GM23338 (cell line): ENCODE measurements around the gene LCNL1. TPM values are rescaled to one million over a fixed set of nuclear protein-coding genes. Genes with fewer than 3 reads are reported as not detected.

Experiments used
- ATAC-seq: fragments of 200-7000 bp; cut with Tn5 transposase; 3 replicates; pipeline ENCODE4 v1.9.1; 2020
- DNase-seq: peaks from one replicate; pipeline ENCODE4 v3.0.0-alpha.2; 2015; ENCODE audit warnings: low spot score
- H2AFZ ChIP-seq: fragments of 200-600 bp; sonication (generic); 2 replicates; pipeline ENCODE4 v1.8.0; 2016; ENCODE audit warnings: antibody characterized with exemption, mild to moderate bottlenecking, moderate library complexity
- H3F3A ChIP-seq: fragments of 200-600 bp; sonication (generic); replicated peaks from 2 replicates; pipeline ENCODE4 v1.8.0; 2017; ENCODE audit warnings: antibody characterized with exemption, mixed run types, low read depth
- H3K27ac ChIP-seq: fragments of 200-600 bp; sonication (generic); 2 replicates; pipeline ENCODE4 v1.6.1; 2016; ENCODE audit warnings: low read depth
- H3K27me3 ChIP-seq: fragments of 200-600 bp; sonication (generic); 2 replicates; pipeline ENCODE4 v1.8.0; 2016; ENCODE audit warnings: mild to moderate bottlenecking, mixed run types, moderate library complexity; ENCODE audit not compliant: insufficient read depth
- H3K36me3 ChIP-seq: fragments of 200-600 bp; sonication (generic); 2 replicates; pipeline ENCODE4 v1.8.0; 2016; ENCODE audit warnings: mild to moderate bottlenecking; ENCODE audit not compliant: insufficient read depth
- H3K4me1 ChIP-seq: fragments of 200-600 bp; sonication (generic); 2 replicates; pipeline ENCODE4 v1.8.0; 2016; ENCODE audit warnings: mild to moderate bottlenecking, moderate library complexity; ENCODE audit not compliant: insufficient read depth
- H3K4me2 ChIP-seq: fragments of 200-600 bp; sonication (generic); 2 replicates; pipeline ENCODE4 v1.7.1; 2017; ENCODE audit warnings: mixed run types
- H3K4me3 ChIP-seq: fragments of 200-600 bp; sonication (generic); 2 replicates; pipeline ENCODE4 v1.6.1; 2016; ENCODE audit warnings: mixed run types
- H3K79me2 ChIP-seq: fragments of 200-600 bp; sonication (generic); replicated peaks from 2 replicates; pipeline ENCODE4 v1.8.0; 2017; ENCODE audit warnings: mild to moderate bottlenecking; ENCODE audit not compliant: insufficient read depth
- H3K9me2 ChIP-seq: fragments of 200-600 bp; sonication (generic); 2 replicates; pipeline ENCODE4 v1.8.0; 2017; ENCODE audit not compliant: insufficient read depth
- H4K20me1 ChIP-seq: fragments of 200-600 bp; sonication (generic); replicated peaks from 2 replicates; pipeline ENCODE4 v1.8.0; 2017; ENCODE audit warnings: mild to moderate bottlenecking; ENCODE audit not compliant: insufficient read depth
- H3K27ac Mint-ChIP-seq: 2 replicates; pipeline ENCODE4 v1.8.0; 2020; ENCODE audit warnings: inconsistent platforms, mild to moderate bottlenecking, moderate library complexity, mixed read lengths
- H3K27me3 Mint-ChIP-seq: 3 replicates; pipeline ENCODE4 v1.8.0; 2022; ENCODE audit warnings: low read depth, mild to moderate bottlenecking, moderate library complexity, mixed read lengths, inconsistent platforms; ENCODE audit not compliant: insufficient read depth, poor library complexity
- H3K36me3 Mint-ChIP-seq: 3 replicates; pipeline ENCODE4 v1.8.0; 2021; ENCODE audit warnings: low read depth, mild to moderate bottlenecking, inconsistent platforms, moderate library complexity, mixed read lengths
- H3K4me1 Mint-ChIP-seq: 3 replicates; pipeline ENCODE4 v1.8.0; 2020; ENCODE audit warnings: mild to moderate bottlenecking, inconsistent platforms, mixed read lengths
- H3K4me3 Mint-ChIP-seq: 3 replicates; pipeline ENCODE4 v1.8.0; 2021; ENCODE audit warnings: moderate library complexity, mild to moderate bottlenecking, inconsistent platforms, mixed read lengths
- H3K9me3 Mint-ChIP-seq: 3 replicates; pipeline ENCODE4 v1.8.0; 2020; ENCODE audit warnings: moderate library complexity, mild to moderate bottlenecking, inconsistent platforms, mixed read lengths
- REST ChIP-seq: IDR thresholded peaks from one replicate; pipeline ENCODE4 v1.6.1; 2018; ENCODE audit warnings: antibody characterized with exemption; ENCODE audit not compliant: unreplicated experiment
- ZNF331 ChIP-seq: fragments of 250-450 bp; sonication (Bioruptor Pico); IDR thresholded peaks from 2 replicates; pipeline ENCODE4 v1.5.0; 2020; ENCODE audit warnings: low read depth, mild to moderate bottlenecking, moderate library complexity
- polyA plus RNA-seq: library from polyadenylated mRNA; unstranded; fragments of >200 nt; fragmentation: Nextera tagmentation; extraction: Ambion mirVana; gene quantifications from 2 replicates; pipeline ENCODE4 v1.2.1, GENCODE V29; 2016
- total RNA-seq: library from RNA; depleted of rRNA; stranded (reverse); fragments of >200 nt; shearing (Covaris generic); gene quantifications from 2 replicates; pipeline ENCODE4 v1.2.3, GENCODE V29; 2014
- TF ChIP-seq, protein P1 (sequence below), 2 experiments: fragments of 200-600 bp in 1 of 2; sonication (generic) in 1 of 2; conservative IDR thresholded peaks; 2 replicates each; pipeline versions ENCODE4 v1.5.1 to v1.6.1; 2016 to 2017; ENCODE audit warnings: antibody characterized with exemption in 2 of 2, low read depth in 2 of 2, mild to moderate bottlenecking in 2 of 2, moderate library complexity in 1 of 2

LCNL1 gene
- total and polyA plus RNA-seq, 2 experiments from 2014 or later: 0.11 TPM; not detected in 1

- ATAC-seq: no peak
- no peak overlapping the region for H3K27ac ChIP-seq
Measured at GRCh38 chr9:137001857-137002645, 19.3 kb downstream of the LCNL1 start.

More at GRCh38 chr9:137001857-137002645, 19.3 kb downstream of the LCNL1 start:
- peaks cover 7% of the 10 kb centered on the region for H3K27me3 Mint-ChIP-seq
- Histone ChIP-seq H3K4me1 (peaks cover 3% of the 10 kb centered on the region; the same call in 1 of the 2 replicates), H3K27me3 (peaks cover 9% of the 10 kb centered on the region; the same call in 1 of the 2 replicates), H3F3A (no peaks in the 10 kb centered on the region), H2AFZ (no peak overlapping the region), H3K4me2 (no peak overlapping the region), H3K36me3 (no peaks in the 10 kb centered on the region), H3K79me2 (no peaks in the 10 kb centered on the region), H3K4me3 (no peak overlapping the region), H3K9me2 (no peaks in the 10 kb centered on the region), H4K20me1 (no peaks in the 10 kb centered on the region)
- TF ChIP-seq ZNF331 (no peak), REST (no peak)
- TF ChIP-seq, protein P1, sequence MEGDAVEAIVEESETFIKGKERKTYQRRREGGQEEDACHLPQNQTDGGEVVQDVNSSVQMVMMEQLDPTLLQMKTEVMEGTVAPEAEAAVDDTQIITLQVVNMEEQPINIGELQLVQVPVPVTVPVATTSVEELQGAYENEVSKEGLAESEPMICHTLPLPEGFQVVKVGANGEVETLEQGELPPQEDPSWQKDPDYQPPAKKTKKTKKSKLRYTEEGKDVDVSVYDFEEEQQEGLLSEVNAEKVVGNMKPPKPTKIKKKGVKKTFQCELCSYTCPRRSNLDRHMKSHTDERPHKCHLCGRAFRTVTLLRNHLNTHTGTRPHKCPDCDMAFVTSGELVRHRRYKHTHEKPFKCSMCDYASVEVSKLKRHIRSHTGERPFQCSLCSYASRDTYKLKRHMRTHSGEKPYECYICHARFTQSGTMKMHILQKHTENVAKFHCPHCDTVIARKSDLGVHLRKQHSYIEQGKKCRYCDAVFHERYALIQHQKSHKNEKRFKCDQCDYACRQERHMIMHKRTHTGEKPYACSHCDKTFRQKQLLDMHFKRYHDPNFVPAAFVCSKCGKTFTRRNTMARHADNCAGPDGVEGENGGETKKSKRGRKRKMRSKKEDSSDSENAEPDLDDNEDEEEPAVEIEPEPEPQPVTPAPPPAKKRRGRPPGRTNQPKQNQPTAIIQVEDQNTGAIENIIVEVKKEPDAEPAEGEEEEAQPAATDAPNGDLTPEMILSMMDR (conservative IDR thresholded peaks at IDR 0.05; ENCODE audit: low read depth in 2 of 2): no peak
- H3K27ac Mint-ChIP-seq: no peak overlapping the region
- no peak overlapping the region for H3K4me3 Mint-ChIP-seq
- H3K4me1 Mint-ChIP-seq: peaks cover 3% of the 10 kb centered on the region
- DNase-seq: no peak
- H3K36me3 Mint-ChIP-seq: peaks cover 6% of the 10 kb centered on the region; the same call in 2 of the 3 replicates
- H3K9me3 Mint-ChIP-seq: peaks cover 19% of the 10 kb centered on the region
